ENCODE data around the gene CRELD2. TPM values are rescaled to one million over a fixed set of nuclear protein-coding genes. Genes with fewer than 3 reads are reported as not detected.

CRELD2 gene
- total and polyA plus RNA-seq, 2 of the 13 experiments (the other 11 are each of a cell fraction or from before 2014, with no cell fraction given), result 17.2 to 44.7 TPM

- TF ChIP-seq KIAA2018 (CRISPR knock-in tag; IDR thresholded peaks at IDR 0.05; ENCODE audit: borderline replicate concordance), result no peak
- TF ChIP-seq FOXP4 (CRISPR knock-in tag; IDR thresholded peaks at IDR 0.05), result peak; percentile 38; the same call in 1 of the 2 replicates
- TF ChIP-seq HNF4A (CRISPR knock-in tag; IDR thresholded peaks at IDR 0.05), result peak; percentile 84
- TF ChIP-seq NRL (CRISPR knock-in tag; IDR thresholded peaks at IDR 0.05; ENCODE audit: borderline replicate concordance), result peak; percentile 36; the same call in 1 of the 2 replicates
- TF ChIP-seq ZNF547 (CRISPR knock-in tag; IDR thresholded peaks at IDR 0.05), result no peak; the same call in 1 of the 2 replicates
- no peak for TF ChIP-seq ZSCAN29 (CRISPR knock-in tag; conservative IDR thresholded peaks at IDR 0.05)
- peak; percentile 79; the same call in 1 of the 2 replicates for TF ChIP-seq ZNF788 (CRISPR knock-in tag; IDR thresholded peaks at IDR 0.05; ENCODE audit: borderline replicate concordance)
- 0 out of 2 replicates have a peak, but pooled peaks have one; percentile 23 for TF ChIP-seq CHCHD3 (CRISPR knock-in tag; IDR thresholded peaks at IDR 0.05)
- TF ChIP-seq FOXA1 (IDR thresholded peaks at IDR 0.05), result no peak
- 0 out of 2 replicates have a peak, but pooled peaks have one; percentile 13 for TF ChIP-seq FOXA1 (CRISPR knock-in tag; IDR thresholded peaks at IDR 0.05)
- peak; percentile 75 for TF ChIP-seq PAXIP1 (CRISPR knock-in tag; conservative IDR thresholded peaks at IDR 0.05)
- TF ChIP-seq, protein P1, sequence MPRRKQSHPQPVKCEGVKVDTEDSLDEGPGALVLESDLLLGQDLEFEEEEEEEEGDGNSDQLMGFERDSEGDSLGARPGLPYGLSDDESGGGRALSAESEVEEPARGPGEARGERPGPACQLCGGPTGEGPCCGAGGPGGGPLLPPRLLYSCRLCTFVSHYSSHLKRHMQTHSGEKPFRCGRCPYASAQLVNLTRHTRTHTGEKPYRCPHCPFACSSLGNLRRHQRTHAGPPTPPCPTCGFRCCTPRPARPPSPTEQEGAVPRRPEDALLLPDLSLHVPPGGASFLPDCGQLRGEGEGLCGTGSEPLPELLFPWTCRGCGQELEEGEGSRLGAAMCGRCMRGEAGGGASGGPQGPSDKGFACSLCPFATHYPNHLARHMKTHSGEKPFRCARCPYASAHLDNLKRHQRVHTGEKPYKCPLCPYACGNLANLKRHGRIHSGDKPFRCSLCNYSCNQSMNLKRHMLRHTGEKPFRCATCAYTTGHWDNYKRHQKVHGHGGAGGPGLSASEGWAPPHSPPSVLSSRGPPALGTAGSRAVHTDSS (CRISPR knock-in tag; conservative IDR thresholded peaks at IDR 0.05), result no peak
Measured at GRCh38 chr22:49955581-49956417, 37.4 kb downstream of the CRELD2 start (continued).

Measured in HepG2 (cell line).